ENCODE data around the gene NR1H4.
"Not testable (repeated sequence)": the region's sequence is repeated elsewhere in the genome, so short reads cannot be mapped to it uniquely, and the experiment has no call there.

Gene NR1H4

GRCh38 chr12:100473716-100474150 is at the start of gene NR1H4:
NR1H4 (plus strand) TSS chr12:100473866; CDS start chr12:100493324, 19,458 bp downstream.
- DNase-seq (ENCODE audit: low read depth in 2 of 2): no peak

DNA sequence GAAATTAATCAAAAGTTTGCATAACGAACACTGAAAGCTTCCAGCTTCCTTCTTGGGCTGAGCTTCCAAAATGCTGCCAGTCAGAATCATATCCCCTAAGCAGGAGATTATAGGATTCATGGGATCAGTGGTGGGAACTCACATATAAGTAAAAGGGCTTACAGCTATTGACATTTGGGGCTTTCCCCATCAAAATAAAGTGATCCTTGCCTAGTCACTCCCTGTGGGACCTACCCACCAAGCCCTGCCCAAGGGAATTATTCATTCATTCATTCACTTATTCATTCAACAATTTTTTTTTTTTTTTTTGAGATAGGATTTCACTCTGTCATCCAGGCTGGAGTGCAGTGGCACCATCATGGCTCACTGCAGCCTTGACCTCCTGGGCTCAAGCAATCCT is 47.5 kb upstream of the NR1H4 start:
- DNase-seq (ENCODE audit: low read depth in 2 of 2): no peak

GRCh38 chr12:100427078-100427477 is 46.6 kb upstream of the NR1H4 start:
- no peak for DNase-seq (ENCODE audit: low read depth in 2 of 2)

- not testable (repeated sequence) for DNase-seq (ENCODE audit: low read depth in 2 of 2)
Measured at GRCh38 chr12:100430251-100430650, 43.4 kb upstream of the NR1H4 start.

- DNase-seq (ENCODE audit: low read depth in 2 of 2): no peak
Measured at GRCh38 chr12:100433701-100434100, 40.0 kb upstream of the NR1H4 start.

DNA sequence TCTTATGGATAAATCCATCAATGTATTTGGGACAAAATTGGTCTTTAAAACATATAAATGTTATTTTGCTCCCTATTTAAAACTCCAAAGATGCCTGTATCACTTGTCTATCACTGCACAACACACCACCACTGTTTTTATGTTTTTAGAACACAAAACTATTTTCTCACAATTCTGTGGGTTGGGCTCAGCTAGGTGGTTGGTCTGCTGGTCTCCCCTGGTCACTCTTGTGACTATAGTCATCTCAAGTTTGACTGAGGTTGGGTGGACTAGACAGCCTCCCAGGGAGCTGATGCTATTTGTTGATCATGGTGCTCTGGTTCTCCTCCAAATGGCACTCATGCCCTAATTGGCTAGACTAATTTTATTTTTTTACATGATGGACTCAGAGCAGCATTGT is 39.5 kb upstream of the NR1H4 start:
- no peak for DNase-seq (ENCODE audit: low read depth in 2 of 2)

DNA sequence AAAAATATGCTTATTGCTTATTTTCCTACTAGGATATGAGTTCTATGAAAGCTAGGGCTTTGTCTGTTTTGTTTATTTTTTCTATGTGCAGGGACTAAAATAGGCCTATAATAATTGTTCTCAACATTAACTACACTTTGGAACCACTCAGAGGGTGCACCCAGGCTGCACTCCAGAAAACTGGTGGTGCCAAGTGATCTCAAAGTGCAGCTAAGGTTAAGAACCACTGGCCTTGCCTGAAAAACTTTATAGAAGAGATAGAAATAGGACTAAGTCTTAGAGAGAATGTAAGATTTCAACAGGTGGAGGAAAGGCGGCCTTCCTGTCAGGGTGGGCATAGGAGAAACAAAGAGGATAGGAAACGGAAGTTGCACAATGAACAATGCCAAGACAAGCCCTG is 37.7 kb upstream of the NR1H4 start:
- no peak for DNase-seq (ENCODE audit: low read depth in 2 of 2)

GRCh38 chr12:100437038-100437841 is 36.4 kb upstream of the NR1H4 start:
- no peak for DNase-seq (ENCODE audit: low read depth in 2 of 2)

GRCh38 chr12:100439797-100440196 is 33.9 kb upstream of the NR1H4 start:
- DNase-seq (ENCODE audit: low read depth in 2 of 2): no peak

DNA sequence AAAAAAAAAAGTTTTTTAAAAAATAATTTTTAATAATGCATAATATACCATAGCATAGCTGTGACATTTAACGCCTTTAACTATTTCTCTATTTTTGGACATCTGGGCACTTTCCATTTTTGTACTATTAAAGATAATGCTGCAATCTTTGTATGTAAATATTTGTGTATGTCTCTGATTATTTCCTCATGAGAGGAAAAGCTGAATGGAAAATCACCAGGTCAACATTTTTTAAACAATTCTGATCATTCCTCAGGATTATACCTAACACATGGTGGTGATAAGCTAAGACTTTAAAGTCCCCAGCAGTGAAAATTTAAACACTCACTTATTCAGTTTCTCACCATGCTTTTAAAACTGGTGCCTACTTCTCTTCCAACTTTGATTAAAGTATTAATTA is 31.3 kb upstream of the NR1H4 start:
- DNase-seq (ENCODE audit: low read depth in 2 of 2): no peak

- no peak for DNase-seq (ENCODE audit: low read depth in 2 of 2)
Measured at GRCh38 chr12:100443434-100443833, 30.2 kb upstream of the NR1H4 start.

GRCh38 chr12:100445081-100445481 is 28.6 kb upstream of the NR1H4 start:
- DNase-seq (ENCODE audit: low read depth in 2 of 2): no peak

GRCh38 chr12:100447381-100447780 is 26.3 kb upstream of the NR1H4 start:
- DNase-seq (ENCODE audit: low read depth in 2 of 2): no peak

GRCh38 chr12:100448656-100449055 is 25.0 kb upstream of the NR1H4 start:
- DNase-seq (ENCODE audit: low read depth in 2 of 2): no peak

DNA sequence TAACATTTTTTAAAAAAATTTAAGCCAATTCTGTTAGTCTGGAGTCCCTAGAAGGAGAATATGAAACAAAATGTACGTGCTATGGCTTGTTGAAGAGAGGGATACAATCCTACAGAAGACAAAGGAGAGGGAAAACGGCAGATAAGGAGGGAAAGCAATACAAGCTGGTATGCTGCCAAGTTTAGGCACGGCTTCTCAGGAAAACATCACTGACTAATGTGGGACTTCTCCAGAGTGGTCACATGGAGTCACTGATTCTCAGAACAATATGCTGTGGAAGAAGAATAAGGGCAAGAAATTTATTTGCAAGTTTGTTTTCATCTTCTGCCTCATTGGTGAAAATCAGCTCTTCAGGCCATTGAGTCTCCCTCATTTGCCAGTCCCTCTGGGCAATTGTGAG is 22.9 kb upstream of the NR1H4 start:
- DNase-seq (ENCODE audit: low read depth in 2 of 2): no peak

GRCh38 chr12:100453951-100454350 is 19.7 kb upstream of the NR1H4 start:
- DNase-seq (ENCODE audit: low read depth in 2 of 2): no peak

- DNase-seq (ENCODE audit: low read depth in 2 of 2): no peak
Measured at GRCh38 chr12:100455896-100456295, 17.8 kb upstream of the NR1H4 start.

- no peak for DNase-seq (ENCODE audit: low read depth in 2 of 2)
Measured at GRCh38 chr12:100458191-100458590, 15.5 kb upstream of the NR1H4 start.

GRCh38 chr12:100460702-100461101 is 13.0 kb upstream of the NR1H4 start:
- no peak for DNase-seq (ENCODE audit: low read depth in 2 of 2)

GRCh38 chr12:100461330-100461973 is 12.2 kb upstream of the NR1H4 start:
- DNase-seq (ENCODE audit: low read depth in 2 of 2): no peak

DNA sequence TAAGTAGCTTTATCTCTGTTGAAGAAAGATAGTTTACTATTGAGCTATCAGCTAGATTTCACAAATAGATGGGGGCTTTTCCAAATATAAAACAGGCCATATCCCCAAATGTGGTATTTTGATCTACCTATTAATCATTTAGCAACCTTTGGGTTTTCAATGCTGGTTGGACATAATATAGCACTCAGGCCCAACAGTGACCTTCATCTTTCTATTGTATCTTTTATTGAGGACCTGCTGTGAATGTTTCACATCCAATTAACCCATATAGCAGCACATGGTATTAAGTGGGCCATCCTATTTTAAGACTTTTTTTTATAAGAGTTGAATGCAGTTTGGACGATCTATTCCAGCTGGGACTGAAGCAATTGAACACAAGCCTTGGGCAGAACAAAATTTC is 10.0 kb upstream of the NR1H4 start:
- DNase-seq (ENCODE audit: low read depth in 2 of 2): no peak

GRCh38 chr12:100464529-100464928 is 9.1 kb upstream of the NR1H4 start:
- no peak for DNase-seq (ENCODE audit: low read depth in 2 of 2)

DNA sequence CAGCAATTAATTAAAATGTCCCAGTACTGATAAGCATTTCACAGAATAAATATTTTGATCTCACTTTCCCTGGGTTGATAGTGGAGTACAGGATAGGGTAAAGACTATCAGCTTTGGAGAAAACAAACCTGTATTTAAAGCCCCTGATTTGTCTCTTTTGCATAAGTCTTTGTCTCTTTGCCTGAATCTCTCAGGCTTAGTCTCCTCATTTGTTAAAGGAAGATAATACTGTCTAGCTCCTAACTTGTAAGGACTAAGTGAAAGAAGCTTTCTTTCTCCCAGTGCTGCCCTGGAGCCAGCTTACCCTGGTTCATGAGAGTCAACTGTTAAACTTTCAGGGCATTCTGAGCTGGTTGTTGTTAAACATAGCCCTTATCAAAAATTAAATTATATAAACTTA is 5.5 kb upstream of the NR1H4 start:
- DNase-seq (ENCODE audit: low read depth in 2 of 2): no peak
